ENCODE data around the gene P4HA1. TPM values are rescaled to one million over a fixed set of nuclear protein-coding genes. Genes with fewer than 3 reads are reported as not detected.

Gene P4HA1
- total RNA-seq, 1 donor from 2014 or later: 28.3 TPM

DNA sequence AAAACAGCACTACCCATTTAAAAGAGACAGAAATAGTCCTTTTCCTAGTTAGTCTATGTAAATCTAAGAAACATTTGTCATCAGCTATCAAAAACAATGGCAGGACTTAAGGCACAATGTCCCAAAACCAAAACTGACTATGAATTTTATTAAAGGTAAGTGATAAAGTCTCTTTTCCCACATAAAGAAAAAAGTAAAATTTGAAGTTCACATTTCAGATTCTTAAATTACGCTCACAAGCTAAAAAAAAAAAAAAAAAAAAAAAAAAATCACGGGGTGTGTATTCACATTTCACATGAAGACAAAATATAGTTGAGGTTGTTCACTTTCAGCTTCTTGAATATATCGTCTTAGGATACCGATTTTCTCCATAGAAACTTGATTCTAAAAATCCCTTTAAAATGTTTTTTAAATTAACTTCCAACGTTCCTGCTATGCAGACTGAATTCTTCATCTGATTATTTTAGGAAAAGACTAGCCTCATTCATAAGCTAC lies 1.6 kb downstream of the P4HA1 start:
- DNase-seq (ENCODE audit: low spot score): no peak

DNA sequence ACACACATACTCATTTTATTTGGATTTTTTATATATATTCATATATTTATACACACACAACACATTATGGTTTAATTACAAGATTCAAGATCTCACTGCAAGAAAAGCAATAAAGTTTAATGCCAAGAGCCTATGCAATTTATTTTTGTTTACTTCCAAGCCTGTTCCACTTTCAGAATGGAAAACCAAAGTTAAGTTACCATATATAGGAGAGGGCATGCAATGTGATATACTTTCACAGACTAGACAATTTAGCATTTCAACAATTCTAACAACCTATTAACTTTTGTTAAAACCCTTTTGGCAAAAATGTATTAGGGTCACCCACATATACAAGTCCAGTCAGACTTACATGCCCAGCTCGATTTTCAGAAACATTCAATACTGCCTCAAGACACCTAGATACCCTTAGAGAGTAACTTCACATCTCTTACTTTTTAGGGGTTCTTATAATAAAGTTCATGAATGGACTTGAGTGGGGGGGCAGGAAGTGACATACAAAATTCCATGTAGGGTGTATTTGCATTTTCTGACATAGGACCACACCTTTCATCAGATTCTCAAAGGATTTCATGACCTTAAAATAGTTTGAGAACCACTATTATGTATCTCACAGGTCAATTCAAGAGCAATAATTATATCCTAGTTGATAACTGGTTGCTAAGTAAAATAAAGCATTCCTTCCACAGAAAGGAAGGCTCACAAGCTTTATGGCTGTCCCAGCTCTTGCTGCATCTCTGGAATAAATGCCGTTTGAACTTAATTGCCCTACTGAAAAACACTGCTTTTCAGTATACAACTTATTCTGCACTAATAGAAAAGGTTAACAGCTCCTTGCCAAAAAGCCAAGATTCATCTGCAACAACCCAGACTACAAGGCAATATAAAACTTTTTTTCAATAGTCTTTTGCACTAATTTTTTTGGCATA lies 2.5 kb downstream of the P4HA1 start:
- no peak for DNase-seq (ENCODE audit: low spot score)

- DNase-seq (ENCODE audit: low spot score): no peak
These were observed 3.8 kb downstream of the P4HA1 start for GRCh38 chr10:73092830-73093229.

GRCh38 chr10:73088304-73088703 lies 8.4 kb downstream of the P4HA1 start:
- no peak for DNase-seq (ENCODE audit: low spot score)

DNA sequence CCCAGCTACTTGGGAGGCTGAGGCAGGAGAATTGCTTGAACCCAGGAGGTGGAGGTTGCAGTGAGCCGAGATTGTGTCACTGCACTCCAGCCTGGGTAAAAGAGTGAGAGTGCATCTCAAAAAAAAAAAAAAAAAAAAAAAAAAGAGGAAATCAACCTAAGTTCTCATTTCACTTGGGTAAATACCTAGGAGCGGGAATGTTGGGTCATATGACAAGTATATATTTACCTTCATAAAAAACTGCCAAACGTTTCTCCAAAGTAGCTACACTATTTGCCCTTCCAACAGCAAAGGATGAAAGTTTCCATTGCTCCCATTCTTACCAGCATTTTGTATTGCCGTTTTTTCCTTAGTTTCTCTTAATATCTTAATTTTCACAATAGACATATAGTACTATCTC lies 9.8 kb downstream of the P4HA1 start:
- no peak for DNase-seq (ENCODE audit: low spot score)

- DNase-seq (ENCODE audit: low spot score): no peak
These were observed 12.5 kb downstream of the P4HA1 start for GRCh38 chr10:73084209-73084608.

- DNase-seq (ENCODE audit: low spot score): no peak
These were observed 13.4 kb downstream of the P4HA1 start for GRCh38 chr10:73083221-73083620.

DNA sequence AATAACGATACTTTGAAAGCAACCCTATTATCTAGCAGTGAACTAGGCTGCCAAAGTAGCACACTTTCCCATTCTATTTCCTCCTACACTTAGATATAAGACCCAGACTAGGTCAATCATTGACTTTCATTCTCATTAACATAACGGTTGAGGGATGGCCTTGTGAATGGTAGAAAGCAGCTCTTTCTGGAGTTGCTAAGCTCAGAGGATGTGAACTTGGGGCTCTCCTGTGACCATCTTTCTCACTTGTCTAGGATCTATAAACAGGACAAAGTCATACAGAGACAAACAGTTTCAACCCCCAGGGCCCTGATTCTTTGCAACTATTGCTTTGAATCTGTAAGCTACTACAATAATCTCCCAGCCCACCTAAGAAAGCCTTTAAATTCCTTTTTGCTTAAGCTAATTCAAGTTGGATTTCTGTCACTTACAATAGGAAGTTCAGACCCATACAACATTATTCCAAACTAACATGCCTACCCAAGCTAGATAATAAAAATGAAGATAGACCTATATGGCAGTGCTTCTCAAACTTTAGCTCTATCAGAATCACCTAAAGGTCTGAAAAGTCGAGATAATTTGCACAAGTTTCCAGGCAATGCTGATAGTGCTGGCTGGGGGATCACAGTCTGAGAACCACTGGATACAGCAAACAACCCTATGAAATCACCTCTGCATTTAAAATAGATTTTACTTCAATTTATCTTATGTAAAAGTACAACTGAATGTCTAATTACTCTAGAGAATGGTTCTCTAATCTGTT lies 16.7 kb downstream of the P4HA1 start:
- no peak for DNase-seq (ENCODE audit: low spot score)

GRCh38 chr10:73076360-73077183 lies 20.1 kb downstream of the P4HA1 start:
- DNase-seq (ENCODE audit: low spot score): no peak

DNA sequence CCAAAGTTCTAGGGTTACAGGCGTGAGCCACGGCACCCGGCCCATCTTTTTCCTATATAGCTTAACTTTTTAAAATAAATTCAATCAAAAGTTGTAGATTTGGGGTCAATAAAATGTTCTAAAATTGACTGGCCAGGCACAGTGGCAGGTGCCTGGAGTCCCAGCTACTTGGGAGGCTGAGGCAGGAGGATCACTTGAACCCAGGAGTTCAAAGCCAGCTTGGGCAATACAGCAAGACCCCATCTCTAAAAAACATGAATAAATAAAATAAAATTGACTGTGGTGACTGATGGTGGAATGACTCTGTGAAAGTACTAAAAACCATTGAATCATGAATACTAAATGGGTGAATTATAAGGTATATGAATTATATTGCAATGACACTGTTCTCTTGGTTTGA lies 20.8 kb downstream of the P4HA1 start:
- DNase-seq (ENCODE audit: low spot score): no peak

- no peak for DNase-seq (ENCODE audit: low spot score)
These were observed 23.0 kb downstream of the P4HA1 start for GRCh38 chr10:73073627-73074026.

GRCh38 chr10:73065441-73065840 lies 31.2 kb downstream of the P4HA1 start:
- no peak for DNase-seq (ENCODE audit: low spot score)

DNA sequence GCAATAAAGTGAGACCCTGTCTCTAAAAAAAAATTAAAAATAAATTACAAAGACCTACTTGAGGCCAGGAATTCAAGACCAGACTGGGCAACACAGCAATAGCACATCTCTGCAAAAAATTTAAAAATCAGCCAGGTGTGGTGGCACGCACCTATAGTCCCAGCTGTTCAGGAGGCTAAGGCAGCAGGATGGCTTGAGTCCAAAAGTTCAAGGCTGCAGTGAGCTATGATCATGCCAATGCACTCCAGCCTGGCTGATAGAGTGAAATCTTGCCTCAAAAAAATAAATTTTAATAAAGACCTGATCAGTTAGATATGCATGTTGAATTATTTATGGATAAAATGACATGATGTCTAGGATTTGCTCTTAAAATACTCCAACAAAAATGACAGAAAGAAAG lies 34.9 kb downstream of the P4HA1 start:
- DNase-seq (ENCODE audit: low spot score): no peak

GRCh38 chr10:73060738-73061635 lies 35.7 kb downstream of the P4HA1 start:
- DNase-seq (ENCODE audit: low spot score): no peak

DNA sequence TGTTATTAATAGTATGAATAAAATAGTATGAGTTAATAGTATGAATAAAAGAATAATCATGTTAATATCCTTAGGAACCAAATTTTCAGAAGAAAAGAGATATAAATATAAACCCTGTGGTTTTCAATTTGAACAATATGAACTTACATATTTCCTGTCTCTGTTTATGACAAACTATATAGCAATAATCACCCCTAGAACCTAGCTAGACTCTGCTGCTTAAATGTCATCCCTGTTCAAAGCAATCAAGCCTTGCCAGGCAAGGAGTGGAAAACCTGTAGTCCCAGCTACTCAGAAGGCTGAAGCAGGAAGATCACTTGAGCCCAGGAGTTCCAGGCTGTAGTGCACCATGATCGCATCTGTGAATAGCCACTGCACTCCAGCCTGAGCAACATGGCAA lies 36.5 kb downstream of the P4HA1 start:
- no peak for DNase-seq (ENCODE audit: low spot score)

- DNase-seq (ENCODE audit: low spot score): no peak
These were observed 38.5 kb downstream of the P4HA1 start for GRCh38 chr10:73058057-73058591.

- DNase-seq (ENCODE audit: low spot score): no peak
These were observed 42.4 kb downstream of the P4HA1 start for GRCh38 chr10:73054286-73054685.

GRCh38 chr10:73053275-73053674 lies 43.4 kb downstream of the P4HA1 start:
- no peak for DNase-seq (ENCODE audit: low spot score)

DNA sequence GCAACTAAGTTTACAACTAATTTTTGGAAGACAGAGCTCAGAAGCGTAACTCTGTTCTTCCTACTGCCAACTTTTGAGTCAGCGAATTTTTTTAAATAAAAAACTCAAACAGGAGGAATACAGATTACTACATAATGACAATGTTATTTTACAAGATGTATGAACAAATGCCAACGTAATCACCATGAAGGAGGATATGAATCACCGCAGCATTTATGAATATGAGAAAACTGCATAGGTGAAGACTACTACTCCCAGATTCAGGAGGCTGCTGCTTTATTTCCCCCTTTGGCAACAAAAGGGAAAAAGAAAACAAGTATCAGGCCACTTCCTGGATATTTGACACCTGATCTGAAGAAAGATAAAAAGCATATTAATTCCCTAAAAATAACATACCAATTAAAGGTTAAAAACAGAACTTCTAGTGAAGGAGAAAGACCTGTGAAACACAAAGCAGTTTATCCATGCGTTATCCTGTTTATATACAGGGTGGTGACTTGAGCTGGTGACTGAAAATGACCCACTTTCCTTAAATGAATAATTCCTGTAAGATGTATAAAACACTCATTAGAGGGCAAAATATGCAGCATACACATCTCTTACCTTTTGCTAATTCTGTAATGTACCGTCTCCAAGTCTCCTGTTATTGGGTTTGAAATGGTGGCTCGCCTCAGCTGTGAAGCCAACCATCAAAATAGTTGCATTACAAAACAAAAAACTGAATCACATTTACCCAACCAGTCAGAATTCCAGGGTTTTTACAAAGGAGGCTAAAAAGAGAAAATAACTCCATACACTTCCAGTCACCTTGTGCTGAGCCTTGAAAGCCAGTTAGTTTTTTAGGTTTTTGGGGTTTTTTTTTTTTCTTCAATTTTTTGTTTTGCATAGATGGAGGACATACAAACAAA lies 52.0 kb downstream of the P4HA1 start:
- no peak for DNase-seq (ENCODE audit: low spot score)

Data from mesenteric fat pad (tissue), 1 donor.